ENCODE measurements around the gene CSPG5. TPM values are rescaled to one million over a fixed set of nuclear protein-coding genes. Genes with fewer than 3 reads are reported as not detected.

CSPG5 gene
- total RNA-seq, 1 experiment from 2014 or later, result 3.8 TPM

DNA sequence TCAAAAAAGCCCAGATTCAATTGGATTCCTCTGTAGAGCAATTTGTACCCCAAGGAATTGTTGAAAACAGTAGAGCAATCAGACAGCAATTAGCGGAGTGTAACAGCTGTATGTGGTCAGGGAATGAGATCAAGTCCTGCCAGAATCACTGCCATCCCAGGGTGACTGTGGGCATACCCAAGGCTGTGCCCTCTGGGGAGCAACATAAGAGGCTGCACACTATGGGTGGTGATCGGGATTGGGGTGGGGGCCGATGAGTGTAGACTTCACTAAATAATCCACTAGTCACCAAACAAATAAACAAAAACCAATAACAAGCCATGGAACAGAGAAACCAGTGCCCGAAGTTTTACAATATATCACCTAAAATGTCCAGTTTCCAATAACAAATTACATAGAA, 53.0 kb downstream of the CSPG5 start:
- ATAC-seq, result no peak
- CTCF ChIA-PET, result no interaction called here
- TF ChIP-seq, protein P1, sequence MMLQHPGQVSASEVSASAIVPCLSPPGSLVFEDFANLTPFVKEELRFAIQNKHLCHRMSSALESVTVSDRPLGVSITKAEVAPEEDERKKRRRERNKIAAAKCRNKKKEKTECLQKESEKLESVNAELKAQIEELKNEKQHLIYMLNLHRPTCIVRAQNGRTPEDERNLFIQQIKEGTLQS (IDR thresholded peaks at IDR 0.05), result no peak

DNA sequence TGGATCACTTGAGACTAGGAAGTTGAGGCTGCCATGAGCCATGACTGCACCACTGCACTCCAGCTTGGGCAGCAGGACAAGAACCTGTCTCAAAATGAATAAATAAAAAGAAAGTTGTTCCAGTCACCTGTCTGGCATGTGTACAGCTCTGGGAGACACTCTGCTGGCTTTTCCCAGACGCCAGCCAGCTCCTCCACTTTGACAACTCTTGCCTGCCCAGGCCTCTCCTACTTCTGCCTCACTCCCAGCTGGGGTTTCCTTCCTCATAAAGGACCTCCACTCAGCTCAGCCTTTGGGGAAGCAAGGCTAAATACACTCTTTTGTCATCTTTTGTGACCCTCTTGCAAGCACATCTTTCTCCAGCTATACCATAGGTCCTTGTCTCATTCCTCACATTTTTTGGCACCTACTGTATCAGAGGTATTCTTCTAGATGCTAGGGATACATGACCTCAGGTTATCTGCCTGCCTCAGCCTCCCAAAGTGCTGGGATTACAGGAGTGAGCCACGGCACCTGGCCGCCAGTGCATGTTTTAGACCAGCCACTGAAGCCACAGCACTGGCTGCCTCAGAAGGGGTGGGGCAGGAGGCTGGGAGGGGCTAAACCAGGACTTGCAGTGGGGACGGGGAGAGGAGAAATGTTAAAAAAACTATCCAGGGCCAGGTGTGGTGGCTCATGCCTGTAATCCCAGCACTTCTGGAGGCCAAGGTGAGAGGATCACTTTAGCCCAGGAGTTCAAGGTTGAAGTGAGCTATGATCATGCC, 55.2 kb downstream of the CSPG5 start:
- Histone ChIP-seq H3K36me3 (ENCODE audit: control insufficient read depth in 1 of 2, insufficient read depth in 2 of 2, low read length in 2 of 2) (no peaks in the 10 kb centered on the region), H3K9me3 (ENCODE audit: control insufficient read depth in 1 of 2, insufficient read depth in 1 of 2, low read depth in 1 of 2, low read length in 2 of 2) (no peaks in the 10 kb centered on the region), H3K27me3 (ENCODE audit: insufficient read depth, low read length) (no peaks in the 10 kb centered on the region), H3K9ac (ENCODE audit: low read length) (no peak overlapping the region), H3K27ac (ENCODE audit: low read depth, low read length) (no peak overlapping the region), H3K4me3 (replicated peaks in 1 of 2; ENCODE audit: low read depth in 1 of 2, low read length in 2 of 2) (no peak overlapping the region), H4K20me1 (ENCODE audit: insufficient read depth) (no peaks in the 10 kb centered on the region), H2AFZ (ENCODE audit: low read depth, low read length, poor library complexity, severe bottlenecking) (no peak overlapping the region), H3K9me2 (ENCODE audit: insufficient read depth) (no peaks in the 10 kb centered on the region), H3K4me1 (ENCODE audit: control insufficient read depth in 1 of 2, insufficient read depth in 2 of 2, low read length in 2 of 2) (peaks cover 14 to 26% of the 10 kb centered on the region in 2 experiments), H3K4me2 (ENCODE audit: low read length) (peak overlapping the region; percentile 27), H3K79me2 (ENCODE audit: insufficient read depth, low read length) (no peaks in the 10 kb centered on the region)
- no peak for TF ChIP-seq ELF1 (IDR thresholded peaks at IDR 0.05; ENCODE audit: borderline replicate concordance, low read depth)
- TF ChIP-seq, protein P2, sequence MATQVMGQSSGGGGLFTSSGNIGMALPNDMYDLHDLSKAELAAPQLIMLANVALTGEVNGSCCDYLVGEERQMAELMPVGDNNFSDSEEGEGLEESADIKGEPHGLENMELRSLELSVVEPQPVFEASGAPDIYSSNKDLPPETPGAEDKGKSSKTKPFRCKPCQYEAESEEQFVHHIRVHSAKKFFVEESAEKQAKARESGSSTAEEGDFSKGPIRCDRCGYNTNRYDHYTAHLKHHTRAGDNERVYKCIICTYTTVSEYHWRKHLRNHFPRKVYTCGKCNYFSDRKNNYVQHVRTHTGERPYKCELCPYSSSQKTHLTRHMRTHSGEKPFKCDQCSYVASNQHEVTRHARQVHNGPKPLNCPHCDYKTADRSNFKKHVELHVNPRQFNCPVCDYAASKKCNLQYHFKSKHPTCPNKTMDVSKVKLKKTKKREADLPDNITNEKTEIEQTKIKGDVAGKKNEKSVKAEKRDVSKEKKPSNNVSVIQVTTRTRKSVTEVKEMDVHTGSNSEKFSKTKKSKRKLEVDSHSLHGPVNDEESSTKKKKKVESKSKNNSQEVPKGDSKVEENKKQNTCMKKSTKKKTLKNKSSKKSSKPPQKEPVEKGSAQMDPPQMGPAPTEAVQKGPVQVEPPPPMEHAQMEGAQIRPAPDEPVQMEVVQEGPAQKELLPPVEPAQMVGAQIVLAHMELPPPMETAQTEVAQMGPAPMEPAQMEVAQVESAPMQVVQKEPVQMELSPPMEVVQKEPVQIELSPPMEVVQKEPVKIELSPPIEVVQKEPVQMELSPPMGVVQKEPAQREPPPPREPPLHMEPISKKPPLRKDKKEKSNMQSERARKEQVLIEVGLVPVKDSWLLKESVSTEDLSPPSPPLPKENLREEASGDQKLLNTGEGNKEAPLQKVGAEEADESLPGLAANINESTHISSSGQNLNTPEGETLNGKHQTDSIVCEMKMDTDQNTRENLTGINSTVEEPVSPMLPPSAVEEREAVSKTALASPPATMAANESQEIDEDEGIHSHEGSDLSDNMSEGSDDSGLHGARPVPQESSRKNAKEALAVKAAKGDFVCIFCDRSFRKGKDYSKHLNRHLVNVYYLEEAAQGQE (IDR thresholded peaks at IDR 0.05; ENCODE audit: low read depth), result no peak
- no peak for TF ChIP-seq JUND (IDR thresholded peaks at IDR 0.05)
- TF ChIP-seq, protein P3, sequence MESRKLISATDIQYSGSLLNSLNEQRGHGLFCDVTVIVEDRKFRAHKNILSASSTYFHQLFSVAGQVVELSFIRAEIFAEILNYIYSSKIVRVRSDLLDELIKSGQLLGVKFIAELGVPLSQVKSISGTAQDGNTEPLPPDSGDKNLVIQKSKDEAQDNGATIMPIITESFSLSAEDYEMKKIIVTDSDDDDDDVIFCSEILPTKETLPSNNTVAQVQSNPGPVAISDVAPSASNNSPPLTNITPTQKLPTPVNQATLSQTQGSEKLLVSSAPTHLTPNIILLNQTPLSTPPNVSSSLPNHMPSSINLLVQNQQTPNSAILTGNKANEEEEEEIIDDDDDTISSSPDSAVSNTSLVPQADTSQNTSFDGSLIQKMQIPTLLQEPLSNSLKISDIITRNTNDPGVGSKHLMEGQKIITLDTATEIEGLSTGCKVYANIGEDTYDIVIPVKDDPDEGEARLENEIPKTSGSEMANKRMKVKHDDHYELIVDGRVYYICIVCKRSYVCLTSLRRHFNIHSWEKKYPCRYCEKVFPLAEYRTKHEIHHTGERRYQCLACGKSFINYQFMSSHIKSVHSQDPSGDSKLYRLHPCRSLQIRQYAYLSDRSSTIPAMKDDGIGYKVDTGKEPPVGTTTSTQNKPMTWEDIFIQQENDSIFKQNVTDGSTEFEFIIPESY (IDR thresholded peaks at IDR 0.05; ENCODE audit: extremely low read depth, insufficient replicate concordance, low read length), result no peak
- TF ChIP-seq, protein P4, sequence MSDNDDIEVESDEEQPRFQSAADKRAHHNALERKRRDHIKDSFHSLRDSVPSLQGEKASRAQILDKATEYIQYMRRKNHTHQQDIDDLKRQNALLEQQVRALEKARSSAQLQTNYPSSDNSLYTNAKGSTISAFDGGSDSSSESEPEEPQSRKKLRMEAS (IDR thresholded peaks at IDR 0.05), result no peak
- CTCF ChIA-PET, result interaction anchor here (1.3 to 2.9 kb wide), 9 partner anchors 10 to 634 kb away, joined by 4 to 31 read pairs (median 6); partner anchors contain the start of gene DHX30
- intact Hi-C loops (cut with micrococcal nuclease), result loop anchor here (2.0 to 5.0 kb wide), 2 partner anchors 469 to 635 kb away; no protein-coding TSS in a partner anchor
- RAD21 ChIA-PET (ENCODE audit: low non-redundant PET in 1 of 2, low total read pairs in 2 of 2, uncharacterized antibody in 2 of 2, unreplicated experiment in 2 of 2), result interaction anchor here (1.1 to 2.0 kb wide), 2 partner anchors 264 to 266 kb away, joined by 3 to 11 read pairs; no protein-coding TSS in a partner anchor
- BruUV-seq (replicated peaks), result no TSS peak
- POLR2A ChIA-PET, result no interaction called here
- DNase-seq (ENCODE audit: low read depth, low spot score), result no peak
- ATAC-seq, result peak; percentile 43; the same call in 1 of the 2 replicates

More for the DNA sequence above, 53.0 kb downstream of the CSPG5 start:
- Histone ChIP-seq H3K9ac (ENCODE audit: low read length) (no peak overlapping the region), H3K9me3 (ENCODE audit: control insufficient read depth in 1 of 2, insufficient read depth in 1 of 2, low read depth in 1 of 2, low read length in 2 of 2) (no peaks in the 10 kb centered on the region), H4K20me1 (ENCODE audit: insufficient read depth) (no peaks in the 10 kb centered on the region), H3K4me1 (ENCODE audit: control insufficient read depth in 1 of 2, insufficient read depth in 2 of 2, low read length in 2 of 2) (peaks cover 14 to 27% of the 10 kb centered on the region in 2 experiments), H3K27ac (ENCODE audit: low read depth, low read length) (no peak overlapping the region), H3K4me2 (ENCODE audit: low read length) (no peak overlapping the region), H3K27me3 (ENCODE audit: insufficient read depth, low read length) (no peaks in the 10 kb centered on the region), H2AFZ (ENCODE audit: low read depth, low read length, poor library complexity, severe bottlenecking) (no peak overlapping the region), H3K79me2 (ENCODE audit: insufficient read depth, low read length) (no peaks in the 10 kb centered on the region), H3K36me3 (ENCODE audit: control insufficient read depth in 1 of 2, insufficient read depth in 2 of 2, low read length in 2 of 2) (no peaks in the 10 kb centered on the region), H3K9me2 (ENCODE audit: insufficient read depth) (no peaks in the 10 kb centered on the region), H3K4me3 (replicated peaks in 1 of 2; ENCODE audit: low read depth in 1 of 2, low read length in 2 of 2) (no peak overlapping the region)
- no TSS peak for BruUV-seq (replicated peaks)
- intact Hi-C loops (cut with micrococcal nuclease), result no loop called here
- RAD21 ChIA-PET (ENCODE audit: low non-redundant PET in 1 of 2, low total read pairs in 2 of 2, uncharacterized antibody in 2 of 2, unreplicated experiment in 2 of 2), result no interaction called here
- DNase-seq (ENCODE audit: low read depth, low spot score), result no peak
- POLR2A ChIA-PET, result no interaction called here

All from HCT116 (cell line).